ENCODE results near the gene SLFN12L.
"Not testable (repeated sequence)": the region's sequence is repeated elsewhere in the genome, so short reads cannot be mapped to it uniquely, and the experiment has no call there.

SLFN12L gene

GRCh38 chr17:35496451-35497290, 40.8 kb downstream of the SLFN12L start:
- no peak for DNase-seq (ENCODE audit: low read depth)

DNA sequence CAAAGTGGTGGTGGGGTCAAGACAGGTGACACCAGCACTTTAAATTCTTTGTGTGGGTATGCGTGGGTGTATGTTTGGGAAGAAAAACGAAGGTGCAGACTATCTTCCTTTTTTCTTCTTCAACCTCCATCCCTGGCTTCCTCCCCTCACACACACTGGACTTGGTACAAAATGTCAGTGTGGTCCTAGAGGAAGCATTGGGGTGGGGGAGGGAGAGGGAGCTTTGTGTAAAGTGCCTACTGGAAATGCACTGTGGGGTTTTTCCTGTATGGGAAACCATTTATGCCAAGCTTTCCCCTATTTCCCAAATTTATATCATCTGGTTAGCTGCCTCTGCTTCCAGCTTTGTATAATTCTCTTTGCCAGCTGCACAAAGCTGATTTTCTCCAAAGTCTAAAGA, 44.4 kb downstream of the SLFN12L start:
- DNase-seq (ENCODE audit: low read depth): no peak

- no peak for DNase-seq (ENCODE audit: low read depth)
These were observed 46.1 kb downstream of the SLFN12L start for GRCh38 chr17:35491417-35491816.

- no peak for DNase-seq (ENCODE audit: low read depth)
These were observed 47.5 kb downstream of the SLFN12L start for GRCh38 chr17:35489944-35490343.

- no peak for DNase-seq (ENCODE audit: low read depth)
These were observed 48.5 kb downstream of the SLFN12L start for GRCh38 chr17:35488991-35489390.

DNA sequence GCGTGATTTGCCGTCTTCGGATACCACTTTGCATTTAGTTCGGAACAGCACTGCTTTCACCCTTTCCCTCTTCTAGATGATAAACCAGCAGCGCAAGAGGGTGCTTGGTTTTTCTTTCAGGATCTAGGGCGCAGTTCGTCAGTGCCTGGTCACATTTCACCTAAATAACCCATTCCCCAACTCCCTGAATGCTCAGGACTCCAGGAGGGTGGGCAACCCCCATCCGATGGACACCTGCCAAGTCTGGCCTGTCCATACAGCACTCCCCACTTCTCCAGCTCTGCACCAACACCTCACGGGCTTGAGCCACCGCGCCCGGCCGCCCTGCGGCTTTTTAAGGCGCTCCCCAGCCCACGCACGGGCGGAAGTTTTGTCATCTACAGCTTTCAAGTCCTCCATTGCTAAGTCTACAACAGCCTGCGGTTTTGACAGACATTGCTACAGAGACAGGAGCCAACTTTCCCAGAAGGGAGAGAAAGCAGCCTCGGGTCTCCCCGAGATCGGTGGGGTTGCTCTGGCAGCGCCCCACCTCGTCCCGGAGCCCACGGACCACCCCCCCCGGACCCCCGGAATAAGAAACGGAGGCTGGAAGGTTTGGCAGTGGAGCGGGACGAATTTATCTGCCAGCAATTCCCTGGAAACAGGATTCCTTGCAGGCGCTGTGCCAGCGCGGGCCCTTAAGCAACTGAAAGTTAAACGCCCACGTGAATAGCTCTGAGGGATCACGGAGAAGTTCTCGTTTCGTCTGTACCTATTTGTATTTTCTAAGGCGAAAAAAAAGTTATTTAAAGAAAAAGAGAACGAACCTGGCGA, 50.4 kb downstream of the SLFN12L start:
- no peak for DNase-seq (ENCODE audit: low read depth)

DNA sequence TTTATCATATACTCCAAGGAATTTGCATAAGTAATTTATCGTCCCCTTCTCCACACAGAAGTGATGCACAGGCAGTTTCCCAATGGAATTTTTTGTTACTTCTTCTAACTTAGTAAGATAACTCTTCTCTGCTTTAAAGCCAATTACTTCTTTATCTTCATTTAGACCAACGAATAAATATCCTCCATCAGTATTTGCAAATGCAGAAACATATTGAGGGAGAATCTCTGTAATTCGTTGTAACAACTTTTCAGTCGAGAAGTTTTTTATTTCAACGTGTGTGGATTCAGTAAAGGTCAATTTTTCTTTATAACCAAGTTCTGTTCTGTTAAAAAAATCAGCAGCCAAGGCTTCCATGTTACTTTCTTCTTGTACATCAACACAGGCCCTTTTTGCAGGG, 58.2 kb downstream of the SLFN12L start:
- no peak for DNase-seq (ENCODE audit: low read depth)

DNA sequence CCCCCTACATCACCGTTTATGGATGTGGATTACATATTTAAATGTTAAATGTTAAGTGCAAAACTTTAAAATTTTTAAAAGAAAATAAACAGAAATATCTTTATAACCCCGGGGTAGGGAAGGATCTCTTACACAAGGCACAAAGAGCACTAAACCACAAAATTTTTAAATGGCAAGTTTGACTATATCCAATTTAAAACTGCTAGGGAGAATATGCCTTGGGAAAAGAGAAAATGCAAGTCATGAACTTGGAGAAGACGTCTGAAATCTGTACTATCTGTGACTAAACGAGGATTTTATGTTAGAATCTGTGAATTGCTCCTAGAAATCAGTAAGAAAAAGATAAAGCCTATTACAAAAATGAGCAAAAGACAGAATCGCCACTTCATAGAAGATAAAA, 60.2 kb downstream of the SLFN12L start:
- no peak for DNase-seq (ENCODE audit: low read depth)

DNA sequence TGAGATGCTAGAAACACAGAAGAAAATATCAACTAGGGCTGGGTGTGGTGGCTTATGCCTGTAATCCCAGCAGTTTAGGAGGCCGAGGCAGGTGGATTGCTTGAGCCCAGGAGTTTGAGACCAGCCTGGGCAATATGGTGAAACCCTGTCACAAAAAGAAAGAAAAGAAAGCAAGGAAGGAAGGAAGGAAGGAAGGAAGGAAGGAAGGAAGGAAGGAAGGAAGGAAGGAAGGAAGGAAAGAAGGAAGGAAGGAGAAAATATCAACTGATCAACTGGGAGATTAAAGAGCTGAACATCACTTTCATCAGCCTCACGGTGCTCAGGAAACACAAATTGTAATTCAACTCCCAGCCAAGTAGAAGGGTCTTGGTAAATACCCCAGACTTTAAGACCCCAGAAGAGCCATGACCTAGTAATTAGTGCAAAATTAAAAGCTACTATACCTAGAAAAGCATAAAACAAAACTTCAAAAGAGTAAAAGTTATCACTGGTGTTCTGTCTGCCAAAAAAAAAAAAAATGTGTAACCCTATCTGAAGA, 61.1 kb downstream of the SLFN12L start:
- DNase-seq (ENCODE audit: low read depth): no peak

GRCh38 chr17:35468475-35468874, 69.0 kb downstream of the SLFN12L start:
- no peak for DNase-seq (ENCODE audit: low read depth)

DNA sequence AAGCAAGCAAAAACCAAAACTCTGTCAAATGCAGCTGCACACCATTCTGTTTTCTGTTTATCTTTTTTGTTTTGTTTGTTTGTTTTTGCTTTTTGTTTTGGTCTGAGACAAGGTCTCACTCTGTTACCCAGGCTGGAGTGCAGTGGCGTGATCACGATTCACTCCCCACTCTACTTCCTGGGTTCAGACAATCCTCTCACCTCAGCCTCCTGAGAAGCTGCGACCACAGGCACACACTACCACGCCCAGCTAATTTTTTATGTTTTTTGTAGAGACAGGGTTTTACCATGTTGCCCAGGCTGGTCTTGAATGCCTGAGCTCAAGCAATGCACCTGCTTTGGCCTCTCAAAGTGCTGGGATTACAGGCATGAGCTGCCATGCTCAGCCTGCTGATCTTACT, 69.7 kb downstream of the SLFN12L start:
- DNase-seq (ENCODE audit: low read depth): no peak

DNA sequence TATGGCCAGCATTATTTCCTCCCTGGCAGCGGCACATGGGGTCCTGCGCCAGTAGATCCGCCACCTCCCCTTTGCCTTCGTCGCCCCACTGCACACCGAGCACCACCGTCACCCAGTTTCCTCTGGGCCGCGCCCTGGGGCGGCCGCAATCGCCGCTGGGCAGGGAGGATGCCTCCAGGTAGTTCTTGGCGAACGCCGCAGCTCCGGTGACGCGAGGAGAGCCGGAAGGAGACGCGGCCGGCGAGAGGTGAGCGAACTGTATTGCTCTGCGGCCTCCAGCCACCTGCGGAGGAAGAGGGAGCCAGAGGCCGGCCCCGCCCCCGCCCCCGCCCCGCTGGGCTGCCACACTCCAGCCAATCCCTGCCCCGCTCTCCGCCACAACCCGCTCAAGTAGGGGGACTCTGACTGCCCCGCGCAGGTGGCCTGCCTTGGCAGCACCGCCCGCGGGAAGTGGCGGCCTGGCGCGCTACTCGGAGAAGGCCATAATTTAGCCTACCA, 77.1 kb downstream of the SLFN12L start:
- no peak for DNase-seq (ENCODE audit: low read depth)

GRCh38 chr17:35454035-35454434, 83.4 kb downstream of the SLFN12L start:
- DNase-seq (ENCODE audit: low read depth): not testable (repeated sequence)

GRCh38 chr17:35453171-35453570, 84.3 kb downstream of the SLFN12L start:
- no peak for DNase-seq (ENCODE audit: low read depth)

DNA sequence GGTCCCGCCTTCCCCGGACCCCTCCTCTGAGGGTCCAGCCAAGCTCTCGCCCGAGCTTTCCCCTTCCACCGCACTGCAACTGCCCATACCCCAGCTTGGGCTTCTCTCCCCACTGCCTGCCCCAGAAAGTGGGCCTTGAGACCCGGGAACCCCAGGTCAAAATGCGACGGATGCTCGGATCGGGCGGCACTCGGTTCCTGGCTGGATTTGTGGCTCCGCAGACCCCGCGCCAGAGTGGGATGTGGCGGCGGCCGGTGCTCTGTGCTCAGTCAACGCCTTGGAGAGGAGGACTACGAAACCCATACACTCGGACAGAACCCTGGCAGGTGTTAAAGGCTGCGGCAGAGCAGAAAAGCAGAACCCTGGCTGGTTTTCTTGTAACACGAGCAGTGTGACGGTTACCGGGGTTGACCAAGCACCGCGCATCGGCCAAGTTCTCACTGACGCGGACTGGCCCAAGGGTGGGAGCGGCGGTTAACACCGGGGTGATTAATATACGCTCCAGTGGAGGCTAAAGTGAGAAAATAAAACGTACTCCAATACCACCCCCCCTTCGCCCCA, 88.0 kb downstream of the SLFN12L start:
- DNase-seq (ENCODE audit: low read depth): no peak

- no peak for DNase-seq (ENCODE audit: low read depth)
These were observed 88.6 kb downstream of the SLFN12L start for GRCh38 chr17:35448899-35449227.

- no peak for DNase-seq (ENCODE audit: low read depth)
These were observed 89.1 kb downstream of the SLFN12L start, which contains the start of gene SLFN13 for GRCh38 chr17:35448214-35448898. SLFN13 (minus strand) TSS chr17:35448766; CDS start chr17:35445680, 3,086 bp downstream.

DNA sequence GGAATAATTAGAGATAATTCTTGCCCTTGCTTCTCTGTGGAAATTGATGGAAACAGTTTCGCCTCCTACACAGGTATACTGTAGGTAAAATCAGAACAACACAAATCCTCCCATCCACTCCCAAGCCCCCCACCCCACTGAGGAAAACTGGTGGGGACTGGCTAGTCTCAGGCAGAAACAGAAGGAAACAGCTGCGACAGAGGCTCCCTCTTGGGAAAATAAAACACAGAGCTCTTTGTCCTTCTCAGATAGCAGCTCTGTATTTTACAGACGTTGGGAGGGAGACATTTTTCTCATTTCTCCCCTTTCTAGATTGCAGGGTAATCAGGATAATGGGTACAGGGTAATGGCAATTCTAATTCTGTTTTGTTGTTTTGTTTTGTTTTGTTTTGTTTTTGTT, 90.0 kb downstream of the SLFN12L start:
- no peak for DNase-seq (ENCODE audit: low read depth)

DNA sequence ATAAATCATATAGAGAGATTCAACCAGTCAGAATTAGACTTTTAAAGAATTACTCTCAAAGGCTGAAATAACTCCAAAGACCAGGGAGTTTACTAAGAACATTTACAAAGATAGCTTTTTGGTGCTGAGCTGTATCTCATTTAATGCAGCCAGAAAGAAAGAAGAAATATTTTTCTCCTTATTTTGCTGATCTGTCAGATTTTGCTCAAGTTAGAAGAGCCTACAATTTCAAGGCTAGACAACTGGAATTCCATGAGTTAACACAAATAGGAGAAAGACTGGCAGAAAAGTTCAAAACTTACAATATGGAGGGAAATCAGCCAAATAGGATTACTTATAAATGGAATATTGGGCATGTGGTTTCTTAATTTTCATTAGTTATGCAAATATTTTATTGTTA, 99.0 kb downstream of the SLFN12L start:
- no peak for DNase-seq (ENCODE audit: low read depth)

- DNase-seq (ENCODE audit: low read depth): peak; percentile 99
These were observed 104.2 kb downstream of the SLFN12L start for GRCh38 chr17:35433075-35433894.

Measured in fibroblast of the conjunctiva (primary cell).